GM18508 (cell line): ENCODE data around the gene TP53.
A peak's percentile ranks its signal among the peaks of the same experiment; 100 is the strongest.

Source experiments
- ATAC-seq: cut with Tn5 transposase; IDR thresholded peaks from one replicate; pipeline ENCODE4 v1.9.1; 2021; ENCODE audit warnings: moderate number of reproducible peaks; ENCODE audit not compliant: insufficient read depth, unreplicated experiment

TP53 gene

DNA sequence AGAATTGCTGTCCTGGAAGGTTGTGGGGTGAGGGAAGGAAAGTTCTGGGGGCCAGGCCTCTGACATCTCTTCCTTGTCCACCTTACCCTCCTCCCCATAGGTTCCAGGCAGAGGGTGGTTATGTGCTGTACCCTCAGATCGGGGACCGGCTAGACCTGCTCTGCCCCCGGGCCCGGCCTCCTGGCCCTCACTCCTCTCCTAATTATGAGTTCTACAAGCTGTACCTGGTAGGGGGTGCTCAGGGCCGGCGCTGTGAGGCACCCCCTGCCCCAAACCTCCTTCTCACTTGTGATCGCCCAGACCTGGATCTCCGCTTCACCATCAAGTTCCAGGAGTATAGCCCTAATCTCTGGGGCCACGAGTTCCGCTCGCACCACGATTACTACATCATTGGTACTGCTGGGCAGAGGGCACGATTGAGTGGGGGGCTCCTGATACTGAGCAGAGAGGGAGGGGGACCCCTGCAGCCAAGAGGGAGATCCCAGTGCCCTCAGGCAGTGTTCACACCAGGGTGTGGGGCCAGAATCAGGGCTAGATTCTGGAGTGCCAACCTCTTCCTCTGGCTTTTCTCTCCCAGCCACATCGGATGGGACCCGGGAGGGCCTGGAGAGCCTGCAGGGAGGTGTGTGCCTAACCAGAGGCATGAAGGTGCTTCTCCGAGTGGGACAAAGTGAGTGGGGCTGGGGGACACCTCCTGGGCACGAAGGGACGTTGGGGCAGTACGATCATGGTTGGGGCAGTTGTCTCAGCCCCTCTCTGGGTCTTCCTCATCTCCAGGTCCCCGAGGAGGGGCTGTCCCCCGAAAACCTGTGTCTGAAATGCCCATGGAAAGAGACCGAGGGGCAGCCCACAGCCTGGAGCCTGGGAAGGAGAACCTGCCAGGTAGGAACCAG, 20.8 kb upstream of the TP53 start:
- ATAC-seq: no peak

DNA sequence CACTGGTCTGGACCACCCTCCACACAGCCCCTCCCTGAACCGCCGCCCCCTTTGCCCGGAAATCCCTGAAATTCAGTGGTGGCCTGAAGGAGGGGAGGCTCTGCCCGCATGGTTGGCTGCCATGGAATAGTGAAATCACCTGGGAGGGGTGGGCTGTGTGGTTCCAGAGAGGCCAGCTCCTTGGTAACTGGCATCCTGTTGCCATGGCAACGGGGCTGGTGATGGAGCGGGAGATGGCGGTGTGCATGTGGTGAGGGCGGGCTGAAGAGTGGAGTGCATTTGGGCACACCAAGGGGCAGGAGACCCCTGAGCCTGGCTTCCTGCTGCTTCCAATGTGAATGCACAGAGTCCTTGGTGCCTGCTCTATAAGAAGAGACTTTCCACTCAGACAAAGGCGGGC, 20.2 kb upstream of the TP53 start:
- ATAC-seq: no peak

DNA sequence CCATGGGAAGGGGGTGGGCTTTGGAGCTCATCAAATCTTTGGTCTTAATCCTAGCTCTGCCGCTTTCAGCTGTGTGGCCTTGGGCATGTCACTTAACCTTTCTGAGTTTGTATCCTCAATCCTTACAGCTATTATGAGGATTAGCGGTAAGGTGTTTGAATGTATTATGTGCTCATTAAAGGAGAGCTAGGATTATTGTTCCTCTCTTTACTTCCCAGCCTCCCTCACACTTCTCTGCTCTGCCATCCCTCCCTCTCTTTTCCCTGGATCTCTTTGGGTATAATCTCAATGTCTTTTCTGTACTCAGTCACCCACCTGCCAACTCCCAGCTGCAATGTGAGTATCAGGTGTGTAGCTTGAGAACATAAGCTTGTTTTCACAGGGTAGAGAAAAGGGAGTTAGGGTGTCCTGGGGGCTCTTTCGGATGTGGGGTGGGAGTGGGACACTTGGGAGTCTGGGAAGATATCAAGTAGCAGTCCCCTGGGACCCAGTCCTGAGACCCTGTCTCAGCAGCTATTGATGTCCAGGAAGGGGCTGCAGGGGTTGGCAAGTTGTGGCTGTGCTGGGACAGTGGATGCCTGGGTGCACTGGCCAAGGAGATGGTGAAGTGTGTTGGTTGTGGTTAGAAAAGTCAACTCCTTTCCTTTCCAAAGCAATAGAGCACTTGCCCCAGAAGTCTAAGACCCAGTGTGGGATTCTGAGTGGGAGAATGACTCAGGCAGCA, 19.5 kb upstream of the TP53 start:
- ATAC-seq: no peak

DNA sequence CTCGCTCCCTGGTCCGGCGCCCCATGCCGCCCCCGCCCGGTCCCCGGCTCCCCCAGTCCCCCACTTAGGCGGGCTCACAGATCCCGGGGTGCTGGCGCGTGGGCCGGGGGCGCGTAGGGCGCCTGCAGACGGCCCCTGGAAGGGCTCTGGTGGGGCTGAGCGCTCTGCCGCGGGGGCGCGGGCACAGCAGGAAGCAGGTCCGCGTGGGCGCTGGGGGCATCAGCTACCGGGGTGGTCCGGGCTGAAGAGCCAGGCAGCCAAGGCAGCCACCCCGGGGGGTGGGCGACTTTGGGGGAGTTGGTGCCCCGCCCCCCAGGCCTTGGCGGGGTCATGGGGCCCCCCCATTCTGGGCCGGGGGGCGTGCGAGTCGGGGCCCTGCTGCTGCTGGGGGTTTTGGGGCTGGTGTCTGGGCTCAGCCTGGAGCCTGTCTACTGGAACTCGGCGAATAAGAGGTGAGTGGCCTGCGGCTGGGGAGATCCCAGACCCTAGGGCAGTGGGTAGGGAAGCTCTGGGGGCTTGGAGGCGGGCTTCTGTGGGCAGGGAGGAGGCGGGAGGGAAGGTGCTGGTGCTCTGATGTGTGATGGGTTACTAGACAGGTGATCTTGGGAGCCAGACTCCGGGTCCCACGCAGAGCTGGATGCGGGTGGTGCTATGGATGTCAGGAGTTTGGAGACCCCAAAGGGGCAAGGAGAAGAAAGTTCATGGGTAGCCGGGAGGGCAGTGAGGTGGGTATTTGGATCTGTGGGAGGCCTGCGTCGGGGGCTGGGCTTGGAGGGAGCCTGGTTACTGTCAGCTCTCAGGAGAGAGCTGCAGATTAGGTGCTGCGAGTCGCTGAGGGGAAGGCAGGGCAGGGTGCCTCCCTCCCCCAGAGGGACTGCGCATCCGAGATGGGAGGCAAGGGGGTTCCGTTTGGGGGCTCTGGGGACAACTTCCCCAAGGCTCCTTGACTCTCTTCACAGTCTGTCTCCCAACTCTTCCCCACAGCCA, 18.3 kb upstream of the TP53 start:
- no peak for ATAC-seq

DNA sequence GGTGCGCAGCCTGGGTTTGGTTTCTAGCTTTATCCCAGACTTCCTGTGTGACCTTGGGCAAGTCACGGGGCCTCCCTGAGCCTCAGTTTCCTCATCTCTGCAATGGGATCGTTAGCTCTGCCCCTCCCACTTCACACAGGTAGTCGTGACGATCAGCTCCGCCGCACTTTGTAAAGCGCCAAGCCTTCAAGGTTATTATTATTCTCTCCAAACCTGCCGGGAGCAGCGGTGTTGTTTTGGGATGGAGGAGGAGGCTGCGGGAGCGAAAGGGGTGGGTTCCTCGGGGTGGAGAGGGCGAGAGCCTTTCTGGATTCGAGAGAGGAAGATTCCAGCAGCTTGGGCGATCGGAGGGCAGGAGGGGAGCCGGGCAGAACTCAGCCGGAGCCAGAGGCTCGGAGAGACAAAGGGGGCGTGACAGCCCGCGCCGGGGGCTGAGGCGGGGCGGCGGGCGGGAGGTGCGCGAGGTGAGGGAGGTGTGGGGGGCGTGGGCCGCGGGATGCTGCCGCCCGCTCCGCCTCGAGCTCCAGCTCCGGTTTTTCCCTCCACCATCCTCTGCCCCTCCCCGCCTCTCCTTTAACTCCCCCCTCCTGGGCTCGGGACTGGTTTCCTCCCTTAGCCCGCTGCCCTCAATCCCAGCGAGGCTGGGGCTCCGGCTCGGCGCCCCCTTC, 17.4 kb upstream of the TP53 start, which contains the start of gene EFNB3:
Gene EFNB3 (plus strand): TSS at position 602 of the 668 bp plus-strand sequence. CDS start 397 bp downstream, outside the sequence.
- ATAC-seq: no peak

DNA sequence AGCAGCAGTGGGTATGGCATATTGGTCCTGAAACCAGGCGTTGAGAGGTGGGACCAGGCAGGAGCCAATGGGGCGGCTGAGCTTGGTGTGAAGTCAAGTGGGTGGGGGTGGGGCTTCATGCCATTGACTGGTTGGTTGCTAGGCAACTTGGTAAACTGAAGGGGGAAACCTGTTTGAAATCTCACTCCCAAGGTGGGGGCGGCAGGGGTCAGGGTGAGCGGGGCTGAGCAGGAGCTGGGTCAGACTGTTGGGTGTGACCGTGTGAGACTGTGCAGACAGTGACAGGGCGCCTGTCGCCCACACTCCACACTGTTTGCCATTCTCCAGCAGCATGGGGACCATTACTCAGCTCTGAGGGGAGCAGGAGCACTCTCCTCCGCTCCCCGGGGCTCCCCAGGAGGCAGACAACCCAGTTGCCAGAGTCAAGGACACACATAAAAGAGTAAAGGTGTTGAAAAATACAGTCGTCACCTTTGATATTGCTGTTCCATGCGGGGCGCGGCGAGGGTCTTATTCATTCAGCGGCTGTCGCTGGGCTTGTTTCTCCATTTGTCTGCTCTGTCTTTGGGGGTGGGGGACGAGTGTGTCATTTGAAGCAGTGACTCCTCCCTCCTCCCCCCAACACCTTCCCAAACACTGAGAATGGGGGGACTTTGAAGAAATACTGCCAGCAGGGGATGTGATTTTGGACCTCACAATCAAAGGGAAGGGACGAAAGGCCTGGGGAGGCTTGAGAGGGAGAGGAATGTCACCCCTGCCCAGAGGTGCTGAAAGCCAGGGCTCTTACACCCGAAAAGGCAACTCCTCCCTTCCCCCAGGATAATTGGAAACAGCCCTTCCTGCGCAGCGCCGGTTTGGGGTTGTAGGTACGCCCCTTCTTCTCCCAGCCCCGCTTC, 16.5 kb upstream of the TP53 start:
- ATAC-seq: no peak

DNA sequence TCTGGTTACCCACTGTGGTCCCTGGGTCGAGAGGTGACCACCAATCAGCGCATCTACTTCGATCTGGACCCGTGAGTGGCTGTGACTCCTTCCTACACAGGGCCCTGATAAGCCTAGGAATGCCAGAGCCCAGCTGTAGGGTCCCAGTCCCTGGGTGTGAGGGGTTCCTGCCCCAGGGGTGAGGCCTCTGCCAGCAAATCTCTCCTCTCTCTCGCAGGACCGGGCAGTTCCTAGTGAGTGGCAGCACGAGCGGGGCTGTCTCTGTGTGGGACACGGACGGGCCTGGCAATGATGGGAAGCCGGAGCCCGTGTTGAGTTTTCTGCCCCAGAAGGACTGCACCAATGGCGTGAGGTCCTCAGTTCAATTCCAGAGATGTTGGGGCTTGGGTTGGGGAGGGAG, 15.5 kb upstream of the TP53 start:
- ATAC-seq: no peak

DNA sequence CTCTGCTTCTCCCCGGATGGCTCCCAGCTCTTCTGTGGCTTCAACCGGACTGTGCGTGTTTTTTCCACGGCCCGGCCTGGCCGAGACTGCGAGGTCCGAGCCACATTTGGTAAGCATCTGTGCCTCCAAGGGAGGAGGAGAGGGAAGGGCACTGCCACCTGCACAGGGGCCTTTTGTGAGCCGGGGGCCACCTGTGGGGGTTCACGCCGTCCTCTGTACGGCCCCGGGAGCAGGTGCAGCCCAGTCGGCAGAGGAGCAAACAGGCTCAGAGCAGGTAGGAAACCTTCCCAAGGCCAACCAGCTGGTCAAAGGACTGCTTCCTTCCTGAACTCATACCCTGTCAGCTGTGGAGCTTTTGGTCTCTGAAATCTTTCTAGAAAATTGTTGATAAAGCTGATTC, 14.4 kb upstream of the TP53 start:
- no peak for ATAC-seq

DNA sequence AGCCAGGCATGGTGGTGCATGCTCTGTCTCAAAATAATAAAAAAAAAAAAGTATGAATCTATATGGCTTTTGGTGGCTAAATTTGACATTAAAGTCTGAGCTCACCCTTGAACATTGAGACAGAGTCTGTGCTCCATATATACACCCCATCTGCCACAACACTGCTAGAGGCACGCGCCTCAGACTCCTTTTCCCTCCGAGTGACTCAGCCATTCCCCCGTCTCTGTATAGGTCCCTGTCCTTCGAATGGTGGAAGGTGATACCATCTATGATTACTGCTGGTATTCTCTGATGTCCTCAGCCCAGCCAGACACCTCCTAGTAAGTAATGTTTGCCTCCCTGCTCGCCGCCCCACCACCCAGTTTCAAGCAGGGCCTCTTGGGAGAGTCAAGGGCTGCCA, 13.2 kb upstream of the TP53 start:
- no peak for ATAC-seq

DNA sequence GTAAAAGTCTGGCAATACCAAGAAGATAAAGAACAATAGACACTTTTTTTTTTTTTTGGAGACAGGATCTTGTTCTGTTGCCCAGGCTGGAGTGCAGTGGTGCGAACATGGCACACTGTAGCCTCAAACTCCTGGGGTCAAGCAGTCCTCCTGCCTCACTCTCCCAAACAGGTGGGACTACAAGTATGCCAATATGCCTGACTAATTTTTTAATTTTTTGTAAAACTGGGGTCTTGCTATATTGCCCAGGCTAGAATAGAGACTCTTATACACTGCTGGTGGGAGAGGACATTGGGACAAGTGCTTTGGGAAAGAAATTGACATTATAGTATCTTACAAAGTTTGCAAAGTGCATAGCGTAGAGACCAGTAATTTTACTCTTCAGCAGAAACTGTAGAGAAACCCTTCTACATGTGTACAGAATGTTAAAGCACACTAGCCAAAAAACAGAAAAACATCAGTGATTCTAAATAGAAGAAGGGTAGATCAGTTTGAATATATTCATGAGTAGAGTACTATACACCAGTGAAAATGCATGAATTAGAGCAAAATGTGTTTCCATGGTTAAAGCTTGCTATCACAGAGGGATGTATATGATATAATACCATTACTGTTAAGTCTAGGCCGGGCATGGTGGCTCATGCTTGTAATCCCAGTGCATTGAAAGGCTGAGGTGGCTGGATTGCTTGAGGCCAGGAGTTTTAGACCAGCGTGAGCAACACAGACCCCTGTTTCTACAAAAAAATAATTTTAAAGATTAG, 10.7 kb upstream of the TP53 start:
- no peak for ATAC-seq

DNA sequence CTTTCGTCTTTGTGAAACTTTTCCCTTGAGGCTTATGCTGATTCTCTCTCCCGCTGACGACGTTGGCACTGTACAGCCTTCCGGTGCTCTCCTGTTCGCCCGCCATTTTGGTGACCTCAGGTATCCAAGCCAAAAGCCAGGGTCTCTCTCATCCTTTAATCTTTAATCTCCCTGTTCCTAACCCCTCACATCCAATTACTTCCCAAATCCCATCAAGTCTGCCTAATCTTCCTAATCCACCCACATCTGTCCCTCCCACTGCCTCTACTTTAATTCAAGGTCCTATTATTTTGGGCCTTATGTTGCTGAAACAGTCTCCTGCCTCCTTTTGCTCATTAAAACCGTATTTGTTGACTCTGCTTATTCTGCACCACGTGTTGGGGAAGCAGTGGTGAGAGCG, 8.3 kb upstream of the TP53 start:
- ATAC-seq: no peak

DNA sequence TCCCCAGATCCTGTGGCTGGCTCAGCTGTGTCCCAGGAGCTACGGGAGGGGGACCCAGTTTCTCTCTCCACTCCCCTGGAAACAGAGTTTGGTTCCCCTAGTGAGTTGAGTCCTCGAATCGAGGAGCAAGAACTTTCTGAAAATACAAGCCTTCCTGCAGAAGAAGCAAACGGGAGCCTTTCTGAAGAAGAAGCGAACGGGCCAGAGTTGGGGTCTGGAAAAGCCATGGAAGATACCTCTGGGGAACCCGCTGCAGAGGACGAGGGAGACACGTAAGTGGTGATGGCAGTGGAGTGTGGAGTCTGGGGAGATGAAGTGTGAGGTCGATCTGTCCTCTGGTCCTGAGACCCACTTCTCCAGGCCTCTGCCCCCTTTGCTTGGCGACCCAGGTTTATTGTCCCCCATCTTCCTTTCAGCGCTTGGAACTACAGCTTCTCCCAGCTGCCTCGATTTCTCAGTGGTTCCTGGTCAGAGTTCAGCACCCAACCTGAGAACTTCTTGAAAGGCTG, 1.6 kb upstream of the TP53 start:
- ATAC-seq: no peak

DNA sequence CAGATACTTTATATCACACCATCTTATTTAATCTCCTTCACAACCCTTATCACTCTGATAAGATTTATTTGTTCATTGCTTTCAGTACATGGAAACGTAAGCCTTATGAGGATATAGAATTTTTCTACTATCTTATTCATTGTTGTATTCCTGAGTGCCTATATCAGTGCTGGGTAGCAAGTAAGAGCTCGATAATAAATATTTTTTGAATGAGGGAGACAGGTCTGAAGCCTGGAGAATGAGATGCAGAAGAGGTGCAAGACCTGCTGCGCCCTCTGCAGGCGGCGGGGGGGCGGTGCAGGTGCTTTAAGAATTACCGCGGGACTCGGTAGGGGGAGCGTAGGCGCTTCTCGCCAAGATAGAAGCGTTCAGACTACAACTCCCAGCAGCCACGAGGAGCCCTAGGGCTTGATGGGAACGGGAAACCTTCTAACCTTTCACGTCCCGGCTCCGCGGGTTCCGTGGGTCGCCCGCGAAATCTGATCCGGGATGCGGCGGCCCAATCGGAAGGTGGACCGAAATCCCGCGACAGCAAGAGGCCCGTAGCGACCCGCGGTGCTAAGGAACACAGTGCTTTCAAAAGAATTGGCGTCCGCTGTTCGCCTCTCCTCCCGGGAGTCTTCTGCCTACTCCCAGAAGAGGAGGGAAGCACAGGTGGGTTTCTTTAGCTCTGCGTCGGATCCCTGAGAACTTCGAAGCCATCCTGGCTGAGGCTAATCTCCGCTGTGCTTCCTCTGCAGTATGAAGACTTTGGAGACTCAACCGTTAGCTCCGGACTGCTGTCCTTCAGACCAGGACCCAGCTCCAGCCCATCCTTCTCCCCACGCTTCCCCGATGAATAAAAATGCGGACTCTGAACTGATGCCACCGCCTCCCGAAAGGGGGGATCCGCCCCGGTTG, 868 bp upstream of the TP53 start, which contains the start of gene WRAP53:
Gene WRAP53 (plus strand): TSS at position 570 of the 900 bp plus-strand sequence. CDS start 172 bp downstream, at position 742.
- ATAC-seq: peak; percentile 42

DNA sequence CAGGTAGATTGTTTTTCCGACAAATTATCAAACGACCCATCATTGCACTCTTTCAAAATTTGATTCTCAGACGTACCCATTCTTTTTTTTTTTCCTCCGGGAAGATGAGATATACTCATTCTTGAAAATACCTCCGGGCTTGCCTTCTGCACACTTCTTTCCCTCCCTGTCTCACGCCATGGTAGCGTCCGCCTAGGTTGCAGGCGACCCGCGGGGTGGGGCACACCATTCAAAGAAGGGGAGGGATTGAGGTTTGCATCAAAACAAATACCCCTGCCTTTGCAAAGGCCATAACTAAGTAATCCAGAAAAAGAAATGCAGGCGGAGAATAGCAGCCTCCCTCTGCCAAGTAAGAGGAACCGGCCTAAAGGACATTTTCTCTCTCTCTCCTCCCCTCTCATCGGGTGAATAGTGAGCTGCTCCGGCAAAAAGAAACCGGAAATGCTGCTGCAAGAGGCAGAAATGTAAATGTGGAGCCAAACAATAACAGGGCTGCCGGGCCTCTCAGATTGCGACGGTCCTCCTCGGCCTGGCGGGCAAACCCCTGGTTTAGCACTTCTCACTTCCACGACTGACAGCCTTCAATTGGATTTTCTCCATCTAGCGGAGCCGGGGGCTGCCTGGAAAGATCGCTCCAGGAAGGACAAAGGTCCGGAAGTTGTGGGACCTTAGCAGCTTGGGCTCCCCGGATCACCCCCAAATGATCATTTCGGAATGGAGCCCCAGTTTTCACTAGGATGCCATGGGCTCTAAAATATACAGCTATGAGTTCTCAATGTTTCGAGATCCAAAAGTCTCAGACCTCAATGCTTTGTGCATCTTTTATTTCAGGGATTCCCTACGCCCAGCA, 843 bp downstream of the TP53 start:
- ATAC-seq: no peak

DNA sequence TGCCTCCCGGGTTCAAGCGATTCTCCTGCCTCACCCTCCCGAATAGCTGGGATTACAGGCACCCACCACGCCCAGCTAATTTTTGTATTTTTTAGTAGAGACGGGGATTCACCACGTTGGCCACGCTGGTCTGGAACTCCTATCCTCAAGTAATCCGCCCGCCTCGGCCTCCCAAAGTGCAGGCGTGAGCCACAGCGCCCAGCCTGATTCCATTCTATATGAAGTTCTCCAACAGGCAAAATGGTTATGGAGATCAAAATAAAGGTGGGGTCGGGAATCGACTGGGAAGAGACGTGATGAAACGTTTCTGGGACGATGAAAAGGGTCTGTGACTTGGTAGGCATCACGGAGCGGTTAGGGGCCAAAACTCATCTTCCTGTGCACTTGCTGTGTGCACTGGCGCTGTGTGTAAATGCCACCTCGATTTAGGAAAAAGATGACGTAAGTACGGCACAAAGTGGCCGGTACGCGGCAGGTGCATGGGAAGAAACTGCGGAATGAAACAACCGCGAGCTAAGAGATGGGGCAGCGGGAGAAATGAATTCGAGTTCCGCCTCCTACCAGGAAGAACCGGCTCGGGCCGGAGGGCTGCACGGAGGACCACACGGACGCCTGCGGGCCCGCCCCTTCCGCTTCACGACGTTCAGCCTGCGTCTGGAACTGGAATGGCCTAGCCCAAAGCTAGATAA, 1.6 kb downstream of the TP53 start:
- no peak for ATAC-seq
